ENCODE results near the gene ICAM2.
"Not testable (repeated sequence)": the region's sequence is repeated elsewhere in the genome, so short reads cannot be mapped to it uniquely, and the experiment has no call there.

Gene ICAM2

GRCh38 chr17:63996430-63997182, 23.8 kb downstream of the ICAM2 start:
- no peak for DNase-seq

GRCh38 chr17:63995626-63996025, 24.8 kb downstream of the ICAM2 start:
- no peak for DNase-seq

DNA sequence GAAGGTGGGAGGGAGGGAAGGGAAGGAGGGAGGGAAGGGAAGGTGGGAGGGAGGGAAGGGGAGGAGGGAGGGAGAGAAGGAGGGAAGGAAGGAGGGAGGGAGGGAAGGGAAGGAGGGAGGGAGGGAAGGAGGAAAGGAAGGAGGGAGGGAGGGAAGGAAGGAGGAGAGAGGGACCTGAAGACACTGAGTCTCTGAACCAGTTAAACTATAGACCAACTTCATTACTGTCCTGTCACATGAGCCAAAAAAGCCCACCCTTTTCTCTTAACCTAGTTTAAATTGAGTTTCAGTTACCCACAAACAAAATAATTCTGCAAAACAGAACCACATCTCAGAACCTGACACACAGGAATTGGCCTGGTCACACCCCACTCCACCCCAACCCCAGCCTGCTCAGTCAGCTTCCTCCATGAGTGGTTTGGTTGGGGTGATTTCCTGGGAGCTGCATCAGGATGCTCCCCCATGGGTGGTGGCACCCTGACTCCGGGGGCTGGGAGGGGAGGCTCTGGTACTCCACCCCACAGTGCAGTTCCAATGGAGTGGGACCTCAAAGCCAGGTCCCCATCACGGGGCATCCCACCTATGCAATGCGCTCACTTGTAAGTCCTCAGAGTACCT, 27.0 kb downstream of the ICAM2 start:
- no peak for DNase-seq

GRCh38 chr17:63991611-63992010, 28.8 kb downstream of the ICAM2 start:
- no peak for DNase-seq

- DNase-seq = no peak
These were observed 30.6 kb downstream of the ICAM2 start for GRCh38 chr17:63989622-63990345.

- DNase-seq = no peak
These were observed 31.5 kb downstream of the ICAM2 start for GRCh38 chr17:63988741-63989621.

DNA sequence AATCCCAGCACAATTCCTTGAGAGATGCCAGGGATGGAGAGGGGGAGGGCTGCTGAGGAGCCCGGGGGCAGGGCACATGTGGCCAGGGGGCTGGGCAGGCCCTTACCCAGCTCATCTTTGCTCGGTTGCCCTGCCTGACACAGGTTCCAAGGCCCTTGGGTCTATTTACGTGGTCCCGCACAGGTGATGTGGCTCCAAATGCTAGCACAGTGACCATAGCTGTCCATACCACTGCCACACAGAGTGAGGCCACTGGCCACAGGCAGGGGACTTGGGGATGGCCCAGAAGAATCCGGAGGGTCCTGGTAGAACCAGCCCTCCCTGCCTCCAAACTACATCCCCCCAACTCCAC, 32.3 kb downstream of the ICAM2 start:
- DNase-seq = no peak

DNA sequence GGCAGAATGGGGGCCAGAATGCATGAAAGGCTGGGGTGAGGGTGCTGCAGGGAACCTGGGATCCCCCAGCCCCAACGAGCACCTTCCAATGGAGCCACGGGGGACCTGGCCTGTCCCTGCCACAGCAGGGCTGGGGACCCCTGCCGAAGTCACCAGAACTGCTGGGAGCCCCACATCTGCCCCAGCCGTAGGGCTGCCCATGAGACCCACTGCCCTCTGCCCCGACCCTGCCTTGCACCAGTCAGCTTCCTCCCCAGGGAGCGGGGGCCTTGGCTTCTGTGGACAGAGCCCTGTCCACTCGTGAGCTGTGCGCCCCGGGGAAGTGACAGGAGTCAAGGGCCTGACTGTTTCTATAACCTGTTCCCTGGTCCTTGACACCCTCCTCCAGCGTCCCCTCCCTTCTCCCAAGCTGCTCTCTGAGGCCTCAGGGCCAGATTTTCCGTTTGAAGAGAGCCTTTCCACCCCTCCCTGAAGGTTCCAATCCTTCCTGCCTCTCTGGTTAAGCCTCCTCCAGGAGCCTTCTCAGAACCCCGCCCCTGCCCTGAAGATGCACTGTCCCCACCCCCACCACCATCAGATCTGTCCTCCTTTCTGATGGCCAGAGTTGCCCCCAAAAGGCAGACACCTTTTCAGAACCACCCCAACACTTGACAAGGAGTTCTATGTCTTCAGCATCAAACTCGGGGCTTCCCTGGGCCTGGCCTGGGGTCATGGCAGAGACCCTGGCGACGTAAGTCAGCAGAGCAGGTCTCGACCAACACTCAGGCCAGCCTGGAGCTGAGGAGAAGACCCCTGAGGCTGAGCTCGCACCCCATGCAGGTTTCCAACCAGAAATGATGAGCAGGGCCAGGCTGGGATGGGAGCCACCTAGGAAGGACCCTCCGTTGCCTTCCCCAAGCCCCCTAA, 33.0 kb downstream of the ICAM2 start:
- DNase-seq = no peak

DNA sequence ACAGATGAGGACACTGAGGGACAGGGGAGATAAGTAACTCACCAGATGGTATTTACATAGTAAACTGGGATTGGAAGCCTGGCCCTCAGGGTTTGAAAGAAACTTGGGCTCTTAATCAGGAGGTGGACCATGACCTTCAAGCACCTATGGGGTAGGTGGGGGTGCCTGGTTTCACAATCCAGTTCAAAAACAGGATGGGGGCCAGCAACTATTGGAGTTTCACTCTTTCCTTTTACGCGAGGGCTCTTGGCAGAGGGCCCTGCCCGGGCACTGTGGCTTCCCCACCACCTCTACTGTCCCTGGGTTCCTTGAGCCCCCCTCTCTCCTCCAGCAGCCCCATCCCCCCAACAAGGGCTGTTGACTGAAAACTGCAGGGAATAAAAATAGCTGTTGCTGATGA, 33.6 kb downstream of the ICAM2 start:
- DNase-seq = no peak

GRCh38 chr17:63985387-63986140, 34.9 kb downstream of the ICAM2 start:
- DNase-seq = no peak

- DNase-seq = no peak
These were observed 35.6 kb downstream of the ICAM2 start for GRCh38 chr17:63984651-63985386.

DNA sequence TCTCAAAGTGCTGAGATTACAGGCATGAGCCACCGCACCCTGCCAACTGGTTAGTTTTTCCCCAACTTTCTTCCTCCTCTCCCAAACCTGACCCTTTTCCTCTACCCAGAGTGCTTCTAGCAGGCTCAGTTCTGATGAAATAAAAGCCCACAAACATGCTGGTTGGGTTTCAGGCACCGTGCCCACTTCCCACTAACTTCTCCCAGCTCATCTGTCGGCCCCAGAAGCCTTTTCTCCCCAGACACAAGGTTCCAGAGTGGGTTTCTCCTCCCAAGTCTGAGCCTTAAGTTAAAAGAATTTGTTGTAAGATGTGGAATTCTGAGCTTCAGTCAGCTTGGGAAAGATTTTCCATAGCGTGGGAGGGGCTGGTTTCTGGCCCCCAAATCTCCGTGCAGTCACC, 36.2 kb downstream of the ICAM2 start:
- no peak for DNase-seq

DNA sequence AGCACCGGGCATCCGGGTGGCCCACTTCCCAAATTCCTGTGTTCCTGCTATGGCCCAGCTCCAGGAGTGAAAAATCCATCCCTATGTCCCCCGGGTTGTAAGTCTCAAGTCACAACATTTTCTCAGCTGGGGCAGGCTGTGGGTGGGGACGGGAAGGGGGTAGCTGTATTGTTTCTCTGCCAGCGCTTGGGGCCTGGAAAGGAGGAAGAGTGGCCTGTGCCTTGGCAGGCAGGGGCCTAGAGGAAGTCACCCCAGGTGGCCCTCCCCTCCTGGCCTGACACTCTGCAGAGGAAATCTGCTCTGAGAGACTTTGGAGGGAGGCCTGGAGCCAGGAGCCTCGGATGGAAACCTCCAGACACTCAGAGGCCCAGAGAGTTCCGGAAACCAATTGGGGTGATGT, 37.1 kb downstream of the ICAM2 start:
- no peak for DNase-seq

- not testable (repeated sequence) for DNase-seq
These were observed 37.8 kb downstream of the ICAM2 start for GRCh38 chr17:63982641-63983040.

DNA sequence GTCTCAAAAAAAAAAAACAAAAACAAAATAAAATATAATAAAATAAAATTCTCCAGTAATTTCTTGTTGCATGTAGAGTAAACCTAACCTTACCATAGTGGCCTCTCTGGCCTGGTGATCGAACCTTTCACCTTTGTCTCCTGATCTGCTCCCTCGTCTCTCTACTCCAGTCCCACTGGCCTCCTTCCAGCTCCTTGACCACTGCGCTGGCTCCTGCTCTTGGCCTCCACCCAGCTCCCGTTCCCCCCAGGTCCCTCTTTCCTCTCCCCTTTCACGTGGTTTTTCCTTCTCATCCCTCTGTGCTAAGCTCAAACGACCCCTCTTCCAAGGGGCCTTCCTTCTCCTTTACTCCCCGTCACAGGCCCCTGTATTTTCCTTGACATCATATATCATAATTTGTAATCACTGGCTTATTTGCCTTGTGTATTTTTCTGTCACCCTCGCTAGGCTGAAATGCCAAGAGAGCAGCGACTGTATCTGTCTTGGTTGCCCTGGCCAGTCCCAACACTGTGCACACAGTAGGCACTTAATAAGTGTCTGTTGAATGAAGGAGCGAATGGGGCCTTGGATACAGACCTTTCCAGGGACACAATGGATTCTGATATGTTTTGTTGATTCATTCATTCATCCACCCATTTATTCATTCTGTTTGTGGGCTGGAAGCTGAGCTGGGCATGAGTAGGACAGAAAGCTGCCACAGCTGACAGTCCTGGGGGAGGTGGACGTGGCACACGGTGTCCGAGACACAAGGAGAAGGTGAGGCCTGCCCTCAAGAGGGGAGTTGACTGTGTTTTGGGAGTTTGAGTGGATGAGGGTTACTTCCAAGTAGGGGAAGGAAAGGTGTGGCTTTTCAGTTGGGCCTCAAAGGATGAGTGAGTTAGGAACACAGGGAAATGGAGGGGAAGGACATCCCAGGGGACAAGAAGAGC, 41.9 kb downstream of the ICAM2 start:
- no peak for DNase-seq

DNA sequence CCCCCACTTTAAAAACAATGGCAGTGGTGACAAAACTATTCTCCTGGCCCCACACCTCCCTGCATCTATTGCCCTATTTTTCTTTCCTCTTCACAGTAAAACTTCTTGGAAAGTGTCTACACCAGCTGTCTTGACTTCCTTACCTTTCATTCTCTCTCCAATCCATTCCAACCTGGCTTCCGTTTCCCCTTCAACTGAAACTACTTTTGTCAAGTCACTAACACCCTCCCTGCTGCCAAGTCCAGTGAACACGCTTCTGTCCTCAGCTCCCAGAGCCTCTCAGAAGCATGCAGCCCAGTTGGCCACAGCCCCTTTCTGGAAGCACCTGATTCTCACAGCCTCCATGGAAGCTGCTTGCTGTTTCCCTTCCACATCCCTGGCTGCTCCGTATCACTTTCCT, 43.7 kb downstream of the ICAM2 start:
- DNase-seq = no peak

DNA sequence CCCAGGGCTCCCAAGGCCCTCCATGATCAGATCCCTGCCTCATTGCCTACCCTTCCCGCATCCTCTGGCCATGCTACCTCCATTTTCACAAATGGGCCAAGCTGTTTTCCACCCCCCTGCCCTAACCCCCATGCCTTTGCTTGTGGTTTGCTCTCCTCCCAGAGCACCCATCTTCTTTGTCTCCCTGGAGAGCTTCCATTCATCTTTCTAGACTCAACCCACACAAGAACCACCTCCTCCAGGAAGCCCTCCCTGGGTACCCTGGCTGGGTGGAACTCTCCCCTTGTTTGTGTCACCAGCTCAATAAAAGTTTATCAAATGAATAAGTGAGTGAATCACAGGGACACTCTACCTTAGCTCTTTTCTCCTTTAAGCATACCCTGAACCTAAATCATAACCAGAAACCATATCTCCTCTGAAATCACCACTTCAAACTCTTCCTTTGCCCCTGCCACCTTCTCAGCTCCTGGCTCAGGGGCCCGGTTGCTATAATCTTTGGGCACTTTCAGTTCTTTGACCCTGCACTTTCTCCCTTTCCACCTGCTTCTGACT, 44.8 kb downstream of the ICAM2 start:
- DNase-seq = no peak

DNA sequence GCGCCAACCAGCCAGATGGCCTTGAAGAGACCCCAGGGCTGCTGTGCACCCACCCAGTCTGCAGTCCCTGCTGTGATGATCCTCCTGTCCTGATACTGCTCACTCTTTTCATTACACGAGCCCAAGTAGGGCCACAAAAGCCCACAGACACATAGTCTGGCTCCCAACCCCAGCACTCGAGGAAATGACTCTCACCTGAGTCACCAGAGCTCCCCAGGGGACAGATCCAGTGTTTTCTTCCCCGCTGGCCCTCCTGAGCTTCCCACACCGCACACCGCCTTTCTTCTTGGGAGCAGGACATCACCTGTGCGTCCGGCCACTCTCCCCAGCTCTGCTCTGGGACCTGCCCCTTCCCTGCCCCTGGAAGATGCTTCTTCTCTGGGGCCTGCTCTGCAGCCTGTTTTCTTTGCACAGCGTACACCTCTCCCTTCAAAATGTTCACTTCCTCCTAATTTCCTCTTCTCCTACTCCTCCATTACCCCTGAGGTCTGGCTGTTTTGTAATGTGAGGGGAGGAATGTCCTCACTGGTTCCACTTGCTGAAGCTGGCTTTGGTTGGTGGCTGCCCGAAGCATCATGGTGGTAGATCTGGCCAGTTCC, 45.7 kb downstream of the ICAM2 start:
- no peak for DNase-seq

Measured in NCI-H2171 (cell line).